GM12891 (cell line): ENCODE measurements around the gene FXYD3.

Experiments used
- DNase-seq: peaks from one replicate; pipeline ENCODE4 v3.0.0; 2011; ENCODE audit warnings: low spot score; ENCODE audit not compliant: insufficient read length
- FAIRE-seq: peaks from 2 replicates; lab custom pipeline; 2011; peaks lifted over from hg19 to GRCh38; lab: Jason Lieb, UNC
- PAX5 ChIP-seq: IDR thresholded peaks from 2 replicates; pipeline ENCODE4 v1.6.1; 2011; ENCODE audit warnings: low read length, moderate library complexity, mild to moderate bottlenecking; ENCODE audit not compliant: insufficient read depth, severe bottlenecking
- POLR2A ChIP-seq: IDR thresholded peaks from 2 replicates; pipeline ENCODE4 v1.6.1; 2011; ENCODE audit warnings: low read depth, low read length, control low read depth
- POLR2AphosphoS5 ChIP-seq: IDR thresholded peaks from 2 replicates; pipeline ENCODE4 v1.6.1; 2011; ENCODE audit warnings: low read depth, low read length, control low read depth
- POU2F2 ChIP-seq: IDR thresholded peaks from 2 replicates; pipeline ENCODE4 v1.6.1; 2011; ENCODE audit warnings: low read depth, mild to moderate bottlenecking, control low read depth, low read length, moderate library complexity
- SPI1 ChIP-seq: IDR thresholded peaks from 2 replicates; pipeline ENCODE4 v1.6.1; 2011; ENCODE audit warnings: low read depth, low read length, control low read depth
- TAF1 ChIP-seq: IDR thresholded peaks from 2 replicates; pipeline ENCODE4 v1.6.1; 2011; ENCODE audit warnings: low read depth, low read length, control low read depth

FXYD3 gene

DNA sequence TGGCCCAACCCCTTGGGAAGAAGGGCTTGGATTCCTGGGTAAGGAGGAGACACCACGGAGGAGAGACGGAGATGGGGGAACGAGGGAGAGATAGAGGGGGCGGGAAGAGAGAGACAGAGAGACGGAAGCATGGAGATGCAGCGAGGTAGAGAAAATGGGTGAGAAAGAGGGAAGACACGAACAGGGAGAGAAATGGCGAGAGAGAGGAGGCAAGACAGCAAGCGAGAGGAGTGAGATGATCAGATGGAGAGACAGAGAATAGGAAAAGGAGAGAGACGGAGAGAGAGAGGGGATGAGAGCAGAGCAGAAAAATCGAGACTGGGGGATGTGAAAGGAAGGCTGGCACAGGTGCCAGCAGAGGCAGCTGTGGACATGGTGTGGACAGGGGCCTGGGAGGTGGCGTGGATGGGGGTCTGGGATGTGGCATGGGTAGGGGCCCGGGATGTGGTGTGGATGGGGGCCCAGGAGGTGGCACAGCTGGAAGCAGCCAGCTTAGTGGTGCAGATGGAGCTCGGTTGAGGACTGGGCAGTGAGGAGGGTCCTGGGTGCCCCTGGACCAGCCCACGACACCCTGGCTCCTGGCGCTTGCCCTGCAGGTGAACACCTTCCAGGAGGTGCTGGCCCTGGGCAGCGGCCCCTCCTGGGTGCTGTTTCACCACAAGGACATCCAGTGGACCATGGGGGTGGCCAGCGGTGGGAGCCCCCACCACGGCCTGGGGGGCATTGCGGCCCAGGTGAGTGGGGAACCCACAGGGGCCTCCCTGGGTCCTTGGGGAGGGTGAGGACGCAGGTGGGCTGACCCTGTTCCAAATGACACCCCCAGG lies 40.2 kb upstream of the FXYD3 start:
- FAIRE-seq (no peak), DNase-seq (no peak)
- TF ChIP-seq TAF1 (no peak), POLR2AphosphoS5 (no peak), SPI1 (no peak), POLR2A (no peak), PAX5 (no peak), POU2F2 (no peak)

DNA sequence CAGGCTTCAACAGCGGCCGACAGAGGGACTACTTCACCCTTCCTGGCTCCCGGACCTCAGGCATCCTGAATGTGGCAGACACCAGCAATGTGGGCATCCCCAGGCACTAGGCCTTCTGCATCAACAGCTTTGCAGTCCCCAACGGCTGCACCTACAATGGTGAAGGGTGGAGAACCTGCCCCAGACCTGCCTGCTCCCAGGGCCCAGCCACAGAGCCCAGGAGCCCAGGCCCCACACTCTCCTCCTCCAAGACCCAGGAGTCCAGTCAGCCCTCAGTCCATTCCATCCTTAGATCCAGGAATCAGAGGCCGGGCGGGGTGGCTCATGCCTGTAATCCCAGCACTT lies 39.6 kb upstream of the FXYD3 start:
- TF ChIP-seq PAX5 (no peak), SPI1 (no peak), POLR2AphosphoS5 (no peak), TAF1 (no peak), POLR2A (no peak)
- DNase-seq (no peak), FAIRE-seq (no peak)

DNA sequence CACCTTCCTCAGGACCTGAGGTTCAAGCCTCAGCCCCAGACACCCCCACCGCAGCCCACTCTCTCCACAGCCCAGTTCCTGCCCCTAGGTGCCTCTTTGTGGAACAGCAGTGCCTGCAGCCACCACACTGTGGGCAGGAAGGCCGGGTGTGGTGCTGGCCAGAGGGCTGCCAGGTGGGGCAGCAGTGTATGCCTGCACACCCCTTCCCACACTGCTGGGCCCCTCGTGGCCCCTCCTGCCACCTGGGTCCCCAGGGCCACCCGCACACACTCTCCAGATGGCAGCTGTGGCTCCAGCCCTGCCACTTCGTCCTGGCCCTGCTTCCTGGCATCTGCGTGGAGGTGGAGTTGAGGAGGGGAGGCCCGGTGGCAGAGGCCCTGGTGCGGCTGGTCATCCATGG lies 39.0 kb upstream of the FXYD3 start:
- no peak for FAIRE-seq

DNA sequence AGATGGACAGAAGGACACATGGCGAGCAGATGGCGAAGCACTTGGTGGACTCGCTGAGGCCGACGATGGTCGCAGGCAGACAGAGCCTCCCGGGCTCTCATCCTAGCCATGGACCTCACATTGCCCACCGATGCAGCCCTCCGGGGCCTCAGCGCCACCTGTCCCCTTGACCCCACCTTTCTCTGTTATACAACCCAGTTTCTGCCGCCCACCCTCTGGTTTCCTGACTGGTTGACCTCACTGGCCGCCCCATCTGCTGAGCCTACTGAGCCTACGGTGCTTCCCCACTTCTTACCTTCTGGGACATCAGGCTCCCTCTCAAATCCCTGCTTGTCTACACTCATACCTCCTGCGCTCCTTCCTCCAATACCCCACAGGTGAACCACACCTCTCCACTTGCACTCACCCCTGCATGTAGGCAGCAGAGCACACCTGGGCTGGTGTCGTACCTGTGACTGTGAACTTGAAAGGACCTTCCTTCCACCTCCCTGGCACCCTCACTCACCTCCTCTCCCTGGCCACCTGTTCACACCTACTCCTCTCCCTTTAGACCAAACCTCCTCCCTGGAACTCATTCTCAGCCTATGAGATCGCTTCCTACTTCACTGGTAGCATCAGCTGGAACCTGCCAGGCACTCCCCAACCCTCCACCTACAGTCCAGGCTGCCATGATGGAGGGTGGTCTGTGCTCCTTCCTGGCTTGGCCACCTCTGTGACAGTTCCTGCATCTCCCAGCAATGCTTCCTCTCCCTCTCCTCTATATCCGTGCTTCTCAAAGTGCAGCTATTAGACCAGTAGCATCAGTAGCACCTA lies 38.0 kb upstream of the FXYD3 start:
- FAIRE-seq (no peak), DNase-seq (no peak)
- TF ChIP-seq POLR2A = no peak
- TF ChIP-seq POLR2AphosphoS5 = no peak
- no peak for TF ChIP-seq POU2F2
- TF ChIP-seq TAF1 = no peak

More for the DNA sequence above, 39.0 kb upstream of the FXYD3 start:
- no peak for DNase-seq
- TF ChIP-seq POLR2A (no peak), POU2F2 (no peak), PAX5 (no peak), SPI1 (no peak), POLR2AphosphoS5 (no peak), TAF1 (no peak)

DNA sequence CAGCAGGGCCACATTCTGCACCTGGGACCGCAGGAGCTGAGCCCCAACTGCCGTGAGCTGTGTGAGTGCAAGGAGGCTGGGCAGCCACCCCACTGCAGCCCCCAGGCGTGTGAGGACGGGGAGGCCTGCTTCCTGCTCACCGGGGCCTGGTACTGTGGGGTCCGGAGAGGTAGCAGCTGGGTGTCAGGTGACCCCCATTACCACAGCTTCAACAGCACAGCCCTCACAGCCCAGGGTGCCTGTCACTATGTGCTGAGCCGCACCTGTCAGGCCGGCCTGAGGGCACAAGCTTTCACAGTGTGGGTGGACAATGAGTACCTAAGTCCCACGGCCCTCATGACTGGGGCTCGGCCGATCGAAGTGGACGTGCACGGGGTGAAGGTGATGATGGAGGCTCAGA lies 35.8 kb upstream of the FXYD3 start:
- FAIRE-seq (no peak), DNase-seq (no peak)
- TF ChIP-seq TAF1 (no peak), POU2F2 (no peak), SPI1 (no peak), POLR2AphosphoS5 (no peak), POLR2A (no peak), PAX5 (no peak)

DNA sequence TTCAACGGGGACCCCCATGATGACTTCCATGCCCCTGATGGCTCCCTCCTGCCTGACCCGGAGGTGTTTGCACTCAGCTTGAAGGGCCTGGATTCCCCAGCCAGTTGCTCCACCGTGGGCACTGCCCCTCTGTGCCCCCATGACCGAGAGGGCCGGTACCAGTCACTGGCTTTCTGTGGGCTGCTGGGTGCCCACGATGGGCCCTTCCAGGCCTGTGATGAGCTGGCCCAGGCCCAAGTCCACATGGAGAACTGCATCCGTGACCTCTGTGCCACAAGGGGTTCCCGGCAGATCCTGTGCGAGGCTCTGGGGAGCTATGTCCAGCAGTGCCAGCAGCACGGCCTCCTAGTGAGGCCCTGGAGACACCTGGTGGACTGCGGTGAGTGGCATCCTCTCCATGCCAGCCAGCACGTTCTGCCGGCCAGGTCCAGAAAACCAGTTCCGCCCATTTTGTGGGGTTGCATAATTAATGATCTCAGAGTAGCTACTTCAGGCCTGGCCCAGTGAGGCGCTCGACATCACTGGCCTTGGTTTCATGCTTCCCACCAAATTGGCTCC lies 34.9 kb upstream of the FXYD3 start:
- FAIRE-seq (no peak), DNase-seq (no peak)
- TF ChIP-seq PAX5 (no peak), POLR2AphosphoS5 (no peak), POLR2A (no peak), TAF1 (no peak), POU2F2 (no peak), SPI1 (no peak)

DNA sequence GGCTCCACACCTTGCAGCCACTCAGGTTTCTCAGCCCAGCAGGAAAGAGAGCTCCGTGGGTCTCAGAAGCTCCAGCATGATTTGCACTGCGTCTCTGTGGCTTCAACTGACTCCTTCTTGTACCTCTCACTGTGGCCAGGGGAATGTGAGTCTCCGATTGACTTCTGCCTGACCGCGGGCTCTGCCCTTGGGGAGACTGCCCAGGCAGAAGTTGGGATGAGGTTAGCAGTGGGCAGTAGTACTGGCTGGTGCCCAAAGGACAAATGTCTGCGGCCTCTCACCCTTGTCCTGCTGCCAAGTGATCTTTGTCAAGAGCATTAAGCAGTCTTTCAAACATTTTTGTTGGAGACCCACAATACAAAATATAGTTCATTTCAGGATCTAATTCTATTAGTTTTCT lies 34.4 kb upstream of the FXYD3 start:
- DNase-seq (no peak), FAIRE-seq (no peak)
- no peak for TF ChIP-seq SPI1
- no peak for TF ChIP-seq PAX5
- TF ChIP-seq POLR2AphosphoS5 = no peak
- no peak for TF ChIP-seq TAF1
- TF ChIP-seq POU2F2 = no peak
- TF ChIP-seq POLR2A = no peak

DNA sequence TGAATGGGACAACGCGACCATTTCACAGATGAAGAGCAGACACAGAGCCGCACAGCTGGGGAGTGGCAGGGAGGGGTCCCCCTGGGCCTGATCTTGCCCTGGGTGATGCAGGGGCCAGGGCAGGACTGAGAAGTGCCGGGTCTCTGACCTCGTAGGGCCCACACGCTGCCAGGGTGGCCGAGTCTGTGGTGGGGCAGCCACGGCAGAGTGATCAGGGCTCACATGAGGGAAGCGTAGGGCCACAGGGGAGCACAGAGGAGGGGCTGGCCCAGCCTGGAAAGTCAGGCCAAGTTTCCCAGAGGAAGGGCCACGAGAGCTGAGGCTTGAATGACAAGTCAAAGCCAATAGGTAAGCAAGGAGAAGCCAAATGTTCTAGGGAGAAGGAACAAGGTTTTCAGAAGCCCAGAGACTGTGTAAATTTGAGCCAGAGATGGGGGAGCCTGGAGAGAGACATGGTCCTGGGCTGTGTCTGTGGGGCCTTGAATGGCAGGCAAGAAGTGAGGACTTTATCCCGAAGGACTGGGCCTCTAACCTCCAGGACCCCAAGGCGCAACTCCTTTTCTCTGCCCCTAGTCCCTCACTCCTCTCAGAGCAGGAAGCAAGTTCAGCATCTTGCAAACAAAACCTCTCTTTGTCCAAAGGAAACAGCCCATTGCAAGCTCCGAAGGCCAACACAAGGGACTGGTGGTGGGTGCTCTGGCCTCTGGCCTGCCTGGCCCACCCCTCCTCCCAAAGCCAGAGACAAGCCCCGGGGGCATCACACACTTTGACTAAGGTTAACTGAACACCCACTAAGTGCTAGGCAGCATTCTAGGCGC lies 31.7 kb upstream of the FXYD3 start:
- FAIRE-seq = no peak
- DNase-seq = no peak
- TF ChIP-seq PAX5 (no peak), TAF1 (no peak), POLR2A (no peak), POLR2AphosphoS5 (no peak), POU2F2 (no peak), SPI1 (no peak)

DNA sequence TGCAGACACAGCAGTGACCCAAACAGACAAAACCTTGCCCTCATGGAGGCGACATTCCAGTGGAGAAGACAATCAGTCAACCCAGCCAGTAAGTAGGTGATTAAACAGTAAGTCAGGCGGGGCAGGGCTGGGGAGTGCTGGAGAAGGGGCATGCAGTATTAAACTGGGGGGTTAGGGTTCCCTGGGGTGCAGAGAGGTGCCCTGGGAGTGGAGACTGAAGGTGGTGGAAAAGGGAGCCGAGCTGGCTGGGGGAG lies 31.2 kb upstream of the FXYD3 start:
- TF ChIP-seq POU2F2 (no peak), SPI1 (no peak), POLR2AphosphoS5 (no peak), PAX5 (no peak), POLR2A (no peak), TAF1 (no peak)
- FAIRE-seq = no peak

DNA sequence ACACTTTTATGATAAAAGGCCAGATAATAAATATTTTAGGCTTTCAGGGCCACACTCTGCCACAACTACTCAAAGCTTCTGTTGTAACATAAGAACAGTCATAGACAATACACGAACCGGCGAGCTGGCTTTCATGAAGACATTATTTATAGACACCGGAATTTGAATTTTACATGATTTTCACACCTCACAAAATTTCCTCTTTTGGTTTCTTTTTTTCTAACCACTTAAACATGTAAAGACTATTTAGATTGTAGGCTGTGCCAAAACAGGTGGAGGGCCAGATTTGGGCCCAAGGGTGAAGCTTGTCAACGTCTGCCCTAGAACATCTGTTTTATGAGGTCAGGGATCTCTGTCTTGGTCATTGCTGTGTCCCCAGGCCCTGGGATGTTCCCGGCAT lies 29.7 kb upstream of the FXYD3 start:
- DNase-seq (no peak), FAIRE-seq (peak; percentile 52)
- TF ChIP-seq POLR2A = no peak
- no peak for TF ChIP-seq SPI1
- TF ChIP-seq POU2F2 = no peak
- TF ChIP-seq POLR2AphosphoS5 = no peak
- TF ChIP-seq PAX5 = no peak
- no peak for TF ChIP-seq TAF1

More for the DNA sequence above, 31.2 kb upstream of the FXYD3 start:
- no peak for DNase-seq
